Cerebellar cortex (tissue), 1 donor: ENCODE data around the gene PEAR1.
"Not testable (repeated sequence)": the region's sequence is repeated elsewhere in the genome, so short reads cannot be mapped to it uniquely, and the experiment has no call there.

Experiments used
- DNase-seq: peaks from one replicate; pipeline ENCODE4 v3.0.0-alpha.2; 2015; ENCODE audit warnings: low spot score

The PEAR1 gene

GRCh38 chr1:156920233-156921052 lies 26.9 kb downstream of the PEAR1 start, which contains the start of gene LRRC71:
LRRC71 (plus strand) TSS chr1:156920632; CDS start chr1:156920804, 172 bp downstream.
- DNase-seq: peak; percentile 48

- no peak for DNase-seq
Observed at GRCh38 chr1:156921053-156921529, 27.6 kb downstream of the PEAR1 start.

GRCh38 chr1:156922986-156923669 lies 29.6 kb downstream of the PEAR1 start:
- DNase-seq: no peak

- DNase-seq: no peak
Observed at GRCh38 chr1:156923670-156924477, 30.4 kb downstream of the PEAR1 start.

GRCh38 chr1:156924478-156925153 lies 31.1 kb downstream of the PEAR1 start:
- DNase-seq: no peak

GRCh38 chr1:156925154-156926010 lies 31.9 kb downstream of the PEAR1 start:
- no peak for DNase-seq

- DNase-seq: no peak
Observed at GRCh38 chr1:156926175-156926574, 32.7 kb downstream of the PEAR1 start.

GRCh38 chr1:156926695-156927094 lies 33.2 kb downstream of the PEAR1 start:
- not testable (repeated sequence) for DNase-seq

GRCh38 chr1:156927215-156928042 lies 33.9 kb downstream of the PEAR1 start:
- peak; percentile 67 for DNase-seq

- no peak for DNase-seq
Observed at GRCh38 chr1:156928043-156928602, 34.6 kb downstream of the PEAR1 start.

GRCh38 chr1:156929596-156930238 lies 36.2 kb downstream of the PEAR1 start:
- DNase-seq: no peak

- DNase-seq: no peak
Observed at GRCh38 chr1:156930483-156930882, 37.0 kb downstream of the PEAR1 start.

GRCh38 chr1:156931211-156931952 lies 37.9 kb downstream of the PEAR1 start:
- no peak for DNase-seq

- DNase-seq: no peak
Observed at GRCh38 chr1:156931974-156932710, 38.6 kb downstream of the PEAR1 start.

- no peak for DNase-seq
Observed at GRCh38 chr1:156933136-156933535, 39.6 kb downstream of the PEAR1 start.

- no peak for DNase-seq
Observed at GRCh38 chr1:156935505-156936128, 42.1 kb downstream of the PEAR1 start.

- no peak for DNase-seq
Observed at GRCh38 chr1:156936191-156936590, 42.7 kb downstream of the PEAR1 start.
